GM18520 (cell line): ENCODE measurements around the gene GNG3.
"Not testable (repeated sequence)": the region's sequence is repeated elsewhere in the genome, so short reads cannot be mapped to it uniquely, and the experiment has no call there.

Experiments used
- ATAC-seq: cut with Tn5 transposase; IDR thresholded peaks from one replicate; pipeline ENCODE4 v1.9.1; 2021; ENCODE audit not compliant: unreplicated experiment

The GNG3 gene

GRCh38 chr11:62687508-62688396 is 19.7 kb upstream of the GNG3 start:
- no peak for ATAC-seq

DNA sequence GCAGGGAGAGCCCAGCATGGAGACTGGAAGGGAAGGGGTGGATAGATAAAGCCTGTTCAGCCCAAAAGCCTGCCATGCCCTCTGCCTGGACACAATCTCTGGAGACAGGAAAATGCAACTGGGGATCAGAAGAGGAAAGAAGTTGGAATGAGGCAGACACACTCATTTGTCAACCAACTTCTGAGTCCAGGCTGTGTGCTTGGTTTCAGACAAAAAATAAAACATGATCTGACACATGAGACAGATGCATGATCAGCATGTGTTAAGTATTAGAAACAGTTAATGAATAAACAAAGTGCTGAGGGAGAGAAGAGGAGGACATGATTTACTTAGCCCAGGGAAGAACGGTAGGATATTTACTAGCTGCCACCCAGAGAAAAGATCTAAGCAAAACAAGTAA is 19.0 kb upstream of the GNG3 start:
- no peak for ATAC-seq

DNA sequence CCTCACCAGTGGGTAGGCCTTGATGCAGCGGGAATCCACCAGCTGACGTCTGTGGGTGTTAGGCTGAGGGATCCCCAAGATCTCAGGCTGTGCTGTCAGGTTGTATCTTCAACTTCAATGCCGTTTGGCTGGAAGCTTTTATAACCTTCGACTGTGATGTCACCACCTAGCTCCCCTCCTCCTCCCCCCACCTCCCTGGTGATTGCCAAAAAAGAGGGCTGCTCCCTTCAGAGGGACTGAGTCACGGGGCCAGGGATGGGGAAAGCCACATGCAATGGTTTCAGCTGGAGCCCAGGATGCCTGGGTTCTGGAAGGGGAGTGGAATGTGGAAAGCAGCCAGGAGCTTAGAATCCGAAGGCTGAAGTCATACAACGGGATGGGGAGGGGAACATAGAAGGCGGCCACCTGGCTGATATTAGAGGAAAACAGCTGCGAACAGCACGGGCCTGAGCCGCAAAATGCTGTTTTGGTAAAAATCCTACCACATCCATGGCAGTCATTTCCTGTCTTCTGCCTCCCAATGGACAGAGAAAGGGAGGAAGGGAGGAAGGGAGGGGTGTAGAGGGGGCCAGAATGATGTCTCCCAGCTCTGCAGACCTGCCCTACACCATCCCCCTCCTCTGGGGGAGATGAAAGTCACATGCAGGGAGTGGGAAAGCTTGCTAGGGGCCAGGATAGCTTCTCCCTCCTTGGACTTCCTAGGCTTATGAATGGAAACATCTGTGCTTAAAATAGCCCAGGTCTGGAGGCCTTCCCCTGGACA is 17.9 kb upstream of the GNG3 start, which contains the start of gene LRRN4CL:
LRRN4CL (minus strand) TSS at position 110 of the 763 bp plus-strand sequence. CDS start 1,022 bp downstream, outside the sequence.
- no peak for ATAC-seq

- not testable (repeated sequence) for ATAC-seq
Observed at GRCh38 chr11:62693624-62694023, 13.9 kb upstream of the GNG3 start.

- ATAC-seq = no peak
Observed at GRCh38 chr11:62694455-62695167, 12.9 kb upstream of the GNG3 start.

DNA sequence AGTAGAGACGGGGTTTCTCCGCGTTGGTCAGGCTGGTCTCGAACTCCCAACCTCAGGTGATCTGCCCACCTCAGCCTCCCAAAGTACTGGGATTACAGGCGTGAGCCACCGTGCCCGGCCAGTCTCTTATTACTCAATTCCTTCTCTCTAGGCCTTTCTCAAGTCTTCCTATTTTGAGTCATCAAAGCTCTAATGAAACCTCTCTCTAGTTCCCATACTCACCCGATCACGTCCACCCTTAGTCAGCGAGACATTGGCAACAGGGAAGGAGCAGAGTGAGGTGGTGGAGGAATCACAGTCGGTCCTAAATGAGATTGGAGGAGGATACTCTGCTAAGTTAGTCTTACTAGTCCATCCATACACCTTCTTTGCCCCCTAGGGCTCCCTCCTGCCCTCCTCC is 5.2 kb upstream of the GNG3 start:
- ATAC-seq = no peak

DNA sequence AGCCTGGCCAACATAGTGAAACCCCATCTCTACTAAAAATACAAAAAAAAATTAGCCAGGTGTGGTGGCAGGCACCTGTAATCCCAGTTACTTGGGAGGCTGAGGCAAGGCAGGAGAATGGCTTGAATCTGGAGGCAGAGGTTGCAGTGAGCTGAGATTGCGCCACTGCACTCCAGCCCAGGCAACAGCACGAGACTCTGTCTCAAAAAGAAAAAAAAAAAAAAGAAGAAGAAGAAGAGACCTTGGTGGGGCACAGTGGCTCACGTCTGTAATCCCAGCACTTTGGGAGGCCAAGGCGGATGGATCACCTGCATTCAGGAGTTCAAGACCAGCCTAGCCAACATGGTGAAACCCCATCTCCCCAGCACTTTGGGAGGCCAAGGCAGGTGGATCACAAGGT is 3.6 kb upstream of the GNG3 start:
- ATAC-seq = not testable (repeated sequence)

DNA sequence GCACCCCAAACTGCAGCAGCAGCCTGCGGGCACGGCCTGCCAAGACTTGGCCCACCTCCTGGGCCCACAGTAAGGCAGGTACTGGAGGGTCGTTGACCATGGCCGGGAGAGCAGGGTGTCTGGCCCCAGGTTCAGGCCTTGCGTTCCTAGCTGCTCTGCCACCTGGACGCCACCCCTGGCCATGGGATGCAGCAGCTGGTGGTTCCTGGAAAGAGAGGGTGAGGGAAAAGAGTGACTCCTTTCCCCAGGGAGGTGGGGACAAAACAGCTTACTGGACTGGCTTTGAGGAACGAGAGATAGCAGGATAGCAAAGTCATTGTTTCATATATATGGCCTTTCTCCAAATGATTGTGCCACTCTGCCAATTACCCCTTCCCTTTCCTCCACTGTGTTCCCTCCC is 2.1 kb upstream of the GNG3 start:
- ATAC-seq = no peak

DNA sequence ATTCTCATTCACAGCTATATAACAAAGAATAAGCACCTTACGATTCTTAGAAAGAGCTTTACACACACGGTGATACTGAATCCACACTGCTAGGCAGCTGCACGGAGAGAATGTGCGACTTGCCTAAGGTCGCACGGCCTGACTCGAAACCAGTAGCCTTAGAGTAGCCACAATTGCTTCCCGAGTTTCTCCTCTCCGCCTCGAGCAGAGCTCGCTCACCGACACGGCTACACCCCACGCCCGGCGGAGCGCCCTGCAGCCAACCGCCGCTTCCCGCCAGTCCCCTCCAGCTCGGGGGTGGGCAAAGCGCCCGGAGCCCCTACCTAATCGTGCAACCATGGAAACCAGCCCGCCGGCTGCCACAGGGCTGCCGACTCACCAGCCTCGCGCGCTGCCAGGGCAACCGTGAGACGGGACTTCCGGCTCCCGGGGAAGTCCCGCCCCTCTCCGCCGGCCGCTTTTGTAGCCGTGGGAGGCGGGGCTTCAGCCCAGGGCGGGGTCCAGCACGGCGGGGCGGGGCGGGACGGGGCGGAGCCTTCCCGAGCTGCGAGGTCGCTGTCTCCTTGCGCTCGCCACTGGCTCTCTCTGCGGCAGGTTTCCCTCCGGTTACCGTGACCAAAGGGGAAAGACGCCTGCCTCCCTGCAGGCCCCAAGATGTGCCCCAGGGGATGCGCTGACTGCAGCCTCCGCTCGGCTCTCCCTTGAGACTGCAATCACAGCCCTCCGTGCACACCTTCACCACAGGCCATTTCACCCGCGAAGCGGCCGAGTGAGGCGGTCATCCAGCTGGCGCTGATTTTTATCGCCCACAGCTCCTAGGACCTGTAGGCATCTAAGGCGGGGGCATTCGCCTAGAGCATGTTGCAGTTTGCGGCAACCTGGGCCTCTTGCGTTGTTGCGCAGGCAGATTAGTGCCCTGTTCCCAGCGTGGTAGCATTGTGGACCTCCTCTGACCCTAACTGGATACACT is 1.3 kb upstream of the GNG3 start:
- peak; percentile 45 for ATAC-seq

GRCh38 chr11:62706850-62707247 is 627 bp upstream of the GNG3 start:
- ATAC-seq = no peak

DNA sequence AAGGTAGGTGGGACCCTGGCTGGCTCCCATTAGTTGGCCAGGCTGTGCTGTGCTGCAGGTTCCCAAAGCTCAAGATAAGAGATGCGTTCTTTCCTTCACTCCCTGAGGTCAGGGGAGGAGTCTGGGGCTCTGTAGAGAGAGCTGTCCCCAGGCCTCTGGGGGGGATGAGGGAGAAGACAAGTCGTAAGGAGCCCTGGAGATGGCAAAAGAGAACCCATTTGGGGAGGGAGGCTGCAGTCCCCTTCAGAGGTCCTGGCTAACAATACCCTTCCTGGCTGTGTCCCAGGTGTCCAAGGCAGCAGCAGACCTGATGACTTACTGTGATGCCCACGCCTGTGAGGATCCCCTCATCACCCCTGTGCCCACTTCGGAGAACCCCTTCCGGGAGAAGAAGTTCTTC is 916 bp downstream of the GNG3 start:
- ATAC-seq = no peak

GRCh38 chr11:62708793-62709192 is 1.3 kb downstream of the GNG3 start:
- no peak for ATAC-seq

GRCh38 chr11:62709247-62710000 is 1.9 kb downstream of the GNG3 start:
- peak; percentile 52 for ATAC-seq

GRCh38 chr11:62710001-62710345 is 2.5 kb downstream of the GNG3 start:
- ATAC-seq = no peak

- no peak for ATAC-seq
Observed at GRCh38 chr11:62712276-62712812, 4.9 kb downstream of the GNG3 start.

- ATAC-seq = no peak
Observed at GRCh38 chr11:62712861-62713260, 5.4 kb downstream of the GNG3 start.

DNA sequence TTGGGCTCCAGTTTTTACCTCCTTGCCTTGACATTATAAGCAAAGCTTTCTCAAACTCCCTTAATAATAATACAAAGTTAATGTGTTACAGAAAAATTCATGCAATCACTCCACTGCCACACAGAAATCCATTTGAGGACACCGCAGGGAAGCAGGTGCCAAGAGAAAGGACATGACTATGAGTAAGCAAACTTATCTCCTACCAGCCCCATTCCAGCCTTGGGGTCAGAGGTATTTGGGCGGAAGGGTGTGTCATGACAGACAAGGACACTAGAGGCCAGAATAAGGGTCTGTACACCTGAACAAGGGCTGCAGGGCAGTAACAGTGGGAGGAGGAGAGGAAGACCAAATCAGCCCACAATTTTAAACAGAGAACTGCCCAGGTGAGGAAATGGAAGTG is 5.9 kb downstream of the GNG3 start:
- ATAC-seq = no peak

DNA sequence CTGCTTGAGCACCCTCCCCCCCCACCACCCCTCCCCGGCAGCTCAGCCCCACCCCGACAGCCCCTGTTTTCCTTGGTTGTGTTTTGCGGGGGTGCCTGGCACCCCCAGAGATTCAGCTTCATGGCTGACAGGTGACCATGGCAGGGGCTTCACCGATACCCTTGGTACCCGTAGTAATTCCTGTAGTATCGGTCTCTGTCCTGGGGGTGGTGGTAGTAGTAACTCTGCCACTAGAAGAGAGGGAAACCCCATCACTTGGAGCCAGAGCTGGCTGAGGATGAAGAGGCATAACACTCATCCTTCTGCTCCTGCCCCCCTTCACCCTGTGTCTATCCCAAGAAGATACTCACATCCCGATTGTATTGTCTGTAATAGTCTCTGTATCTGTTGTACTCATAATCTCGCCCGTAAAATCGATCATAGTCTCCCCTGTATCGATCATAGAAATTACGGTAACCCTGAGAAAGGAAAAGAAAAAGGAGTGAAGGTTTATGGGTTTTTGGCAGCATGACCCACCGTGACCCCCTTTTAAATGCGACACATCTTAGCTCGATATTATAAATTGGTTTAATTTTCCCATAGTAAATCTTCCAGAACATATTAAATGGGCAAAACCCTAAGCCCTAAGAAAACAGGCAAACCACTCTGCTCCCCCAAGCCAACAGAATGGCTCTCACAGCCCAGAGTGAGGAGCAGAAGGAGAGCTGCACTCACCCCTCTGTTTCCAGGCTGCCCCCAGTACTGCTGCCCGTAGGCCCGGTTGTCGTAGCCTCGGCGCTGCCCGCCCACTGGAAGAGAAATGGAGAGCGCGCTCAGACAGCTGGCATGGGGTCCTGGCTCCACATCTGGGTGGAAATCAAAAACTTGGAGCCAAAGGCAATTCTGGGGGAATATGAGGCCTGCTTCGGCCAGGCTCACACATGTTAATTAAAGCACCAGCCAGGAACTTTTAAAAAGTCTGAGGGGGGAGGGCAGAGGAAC is 8.0 kb downstream of the GNG3 start:
- no peak for ATAC-seq
